HG03521 (cell line): ENCODE results near the gene CACNG5.

Experiments used
- ATAC-seq: cut with Tn5 transposase; IDR thresholded peaks from one replicate; pipeline ENCODE4 v1.9.1; 2021; ENCODE audit warnings: mild to moderate bottlenecking, moderate library complexity; ENCODE audit not compliant: unreplicated experiment

The CACNG5 gene

GRCh38 chr17:66848496-66848895 is 13.6 kb downstream of the CACNG5 start:
- ATAC-seq, result no peak

- ATAC-seq, result no peak
These were observed 14.2 kb downstream of the CACNG5 start for GRCh38 chr17:66849032-66849655.

DNA sequence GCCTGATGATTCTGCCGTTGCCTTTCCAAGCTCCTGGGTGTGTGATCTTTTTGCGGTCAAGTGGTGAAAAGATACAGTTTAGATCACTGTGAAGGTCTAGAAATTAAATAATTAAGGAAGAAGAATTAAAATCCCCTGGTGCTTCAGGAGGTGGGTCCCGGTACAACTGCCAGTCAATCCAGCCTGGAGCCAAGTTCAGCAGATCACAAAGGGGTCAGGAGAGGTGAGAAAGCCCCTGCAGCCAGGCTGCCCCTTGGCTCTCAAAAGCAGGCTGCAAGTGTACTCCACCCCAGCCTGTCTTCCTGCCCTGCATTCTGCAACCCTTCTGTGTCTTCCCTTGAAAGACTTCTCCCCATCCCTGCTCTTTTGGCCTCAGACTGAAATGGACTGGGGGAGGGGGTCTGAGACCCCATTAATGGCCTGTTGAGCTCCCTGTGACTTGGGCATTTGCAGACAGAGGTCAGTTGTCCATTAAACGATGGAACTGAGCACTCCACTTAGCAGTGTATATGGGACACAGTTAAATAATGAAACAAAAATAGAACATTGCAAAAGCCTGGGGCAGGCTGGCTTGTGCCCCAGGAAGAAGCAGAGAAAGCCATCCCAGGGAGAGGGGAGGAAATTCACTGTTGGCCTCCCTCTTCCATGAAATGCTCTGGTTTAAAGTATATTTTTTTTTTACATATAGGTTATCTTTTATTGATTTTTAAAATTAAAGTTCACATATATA is 15.1 kb downstream of the CACNG5 start:
- no peak for ATAC-seq

GRCh38 chr17:66850692-66851091 is 15.8 kb downstream of the CACNG5 start:
- no peak for ATAC-seq

DNA sequence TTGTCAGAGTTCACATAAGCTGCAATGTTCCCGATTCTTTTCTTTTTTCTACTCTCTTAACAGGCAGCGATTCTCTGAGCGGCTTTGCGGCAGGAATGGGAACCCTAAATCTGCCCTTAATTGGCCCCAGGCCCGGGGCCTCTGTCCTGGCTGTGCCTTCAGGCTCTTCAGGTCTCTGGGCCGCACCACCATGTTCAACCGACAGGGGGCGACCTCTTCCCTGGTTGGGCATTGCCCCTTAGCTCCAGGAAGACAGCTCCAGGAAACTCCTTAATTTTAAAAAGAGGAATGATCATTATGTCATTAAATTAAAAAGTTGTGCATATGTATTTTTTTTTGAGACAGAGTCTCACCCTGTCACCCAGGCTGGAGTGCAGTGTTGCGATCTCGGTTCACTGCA is 20.3 kb downstream of the CACNG5 start:
- no peak for ATAC-seq

- no peak for ATAC-seq
These were observed 23.5 kb downstream of the CACNG5 start for GRCh38 chr17:66858226-66859083.

DNA sequence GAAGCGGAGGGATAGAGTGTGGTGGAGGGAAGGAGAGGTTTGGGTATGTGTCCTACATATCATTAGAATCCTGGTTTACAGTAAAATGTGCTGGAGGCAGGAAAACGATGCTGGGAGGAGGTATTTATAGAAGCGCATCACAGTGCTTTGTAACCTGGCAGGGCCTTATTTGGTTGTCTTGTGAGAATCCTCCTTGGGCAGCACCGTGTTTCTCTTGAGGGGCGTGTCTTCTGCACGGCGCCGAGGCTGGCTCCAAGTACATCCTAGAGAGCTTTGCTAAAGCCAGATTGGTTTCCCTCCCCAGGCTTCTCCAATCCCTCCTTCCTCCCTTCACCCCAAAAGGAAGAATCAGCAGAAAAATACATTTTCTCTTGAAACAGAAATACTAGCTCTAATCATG is 24.4 kb downstream of the CACNG5 start:
- ATAC-seq, result no peak

GRCh38 chr17:66860204-66860603 is 25.3 kb downstream of the CACNG5 start:
- no peak for ATAC-seq

GRCh38 chr17:66863820-66864219 is 28.9 kb downstream of the CACNG5 start:
- ATAC-seq, result no peak

- ATAC-seq, result no peak
These were observed 30.2 kb downstream of the CACNG5 start for GRCh38 chr17:66865151-66865550.

GRCh38 chr17:66873962-66874361 is 39.0 kb downstream of the CACNG5 start:
- no peak for ATAC-seq

- ATAC-seq, result no peak
These were observed 50.0 kb downstream of the CACNG5 start for GRCh38 chr17:66884931-66885330.

DNA sequence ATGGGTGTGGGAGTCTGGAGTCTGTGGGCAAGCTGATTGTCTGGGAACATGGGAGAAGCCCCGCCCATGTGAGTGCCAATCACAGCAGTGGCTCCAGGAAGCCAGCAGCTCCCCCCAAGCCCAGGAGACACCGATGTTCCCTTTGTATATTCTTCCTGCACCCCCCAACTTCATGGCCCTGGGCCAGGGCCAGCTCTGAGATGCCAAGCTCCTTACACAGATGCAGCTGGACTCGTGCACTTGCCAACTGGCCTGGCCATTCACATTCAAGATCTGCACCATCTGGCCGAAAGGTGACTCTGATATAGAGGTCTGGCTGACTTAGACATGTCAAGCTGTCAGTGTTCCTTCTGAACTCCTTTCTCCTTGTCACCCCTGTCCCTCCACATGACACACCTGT is 50.5 kb downstream of the CACNG5 start:
- ATAC-seq, result no peak

- ATAC-seq, result no peak
These were observed 54.7 kb downstream of the CACNG5 start for GRCh38 chr17:66889480-66890230.

- no peak for ATAC-seq
These were observed 57.3 kb downstream of the CACNG5 start for GRCh38 chr17:66892246-66892645.

- ATAC-seq, result no peak
These were observed 58.5 kb downstream of the CACNG5 start for GRCh38 chr17:66893382-66893781.

- ATAC-seq, result no peak
These were observed 58.9 kb downstream of the CACNG5 start for GRCh38 chr17:66893863-66894262.

GRCh38 chr17:66897141-66897540 is 62.2 kb downstream of the CACNG5 start:
- no peak for ATAC-seq

- ATAC-seq, result no peak
These were observed 63.6 kb downstream of the CACNG5 start for GRCh38 chr17:66898536-66898935.

DNA sequence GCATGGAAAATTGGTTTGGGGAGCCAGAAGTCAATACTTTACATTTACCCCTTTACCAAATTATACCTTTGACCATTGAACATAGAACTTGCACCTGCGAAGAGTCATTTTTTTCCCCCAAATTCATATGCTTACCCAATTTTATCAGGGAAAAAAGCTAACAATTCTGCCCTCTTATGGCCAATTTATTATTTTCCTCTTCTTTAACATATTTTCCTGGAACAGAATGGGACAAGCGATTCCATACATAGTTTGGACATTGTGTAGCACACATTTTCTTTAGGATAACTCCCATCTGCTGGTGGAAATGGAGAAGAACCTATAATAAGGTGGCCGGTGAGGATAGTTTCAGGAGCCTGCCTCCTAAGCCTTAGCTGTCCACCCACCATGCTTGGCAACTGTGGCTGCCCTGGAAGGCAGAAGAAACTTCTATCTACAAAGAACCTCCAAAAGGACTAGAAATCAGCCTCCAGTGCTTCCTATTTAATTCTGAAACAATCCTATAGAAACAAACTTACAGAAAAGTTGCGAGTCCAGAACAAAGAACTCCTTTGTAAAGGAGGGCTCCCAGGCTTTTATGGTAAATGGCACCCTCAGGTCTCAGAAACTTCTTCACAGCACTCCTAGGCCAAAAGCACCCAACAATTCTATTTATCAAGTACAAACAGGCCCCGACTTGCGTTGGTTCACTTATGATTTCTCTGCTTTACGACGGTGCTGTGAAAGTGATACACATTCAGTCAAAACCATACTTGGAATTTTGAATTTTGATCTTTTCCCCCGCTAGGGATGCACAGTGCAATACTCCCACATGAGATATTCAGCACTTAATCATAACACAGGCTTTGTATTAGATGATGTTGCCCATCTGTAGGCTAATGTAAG is 65.5 kb downstream of the CACNG5 start:
- ATAC-seq, result no peak
